Suprapubic skin (tissue), 4 donors: ENCODE data around the gene NBAS.

Experiments used
- CTCF ChIP-seq, 2 donors: fragments of 200-600 bp in 1 of 2; fragments of 450-650 bp in 1 of 2; sonication (generic) in 1 of 2; IDR thresholded peaks; one replicate each; pipeline ENCODE4 v1.5.1; 2016 to 2019; ENCODE audit warnings: antibody characterized with exemption in 2 of 2, mild to moderate bottlenecking in 1 of 2, moderate library complexity in 1 of 2
- POLR2A ChIP-seq, 2 donors: fragments of 450-650 bp; IDR thresholded peaks; one replicate each; pipeline ENCODE4 v1.6.1; 2017; ENCODE audit warnings: antibody characterized with exemption in 2 of 2, mild to moderate bottlenecking in 2 of 2, moderate library complexity in 2 of 2
- POLR2AphosphoS5 ChIP-seq, 3 donors: sonication (generic); formaldehyde crosslinking; IDR thresholded peaks; one replicate each; pipeline ENCODE4 v1.6.1; 2017; ENCODE audit warnings: antibody characterized with exemption in 3 of 3

DNA sequence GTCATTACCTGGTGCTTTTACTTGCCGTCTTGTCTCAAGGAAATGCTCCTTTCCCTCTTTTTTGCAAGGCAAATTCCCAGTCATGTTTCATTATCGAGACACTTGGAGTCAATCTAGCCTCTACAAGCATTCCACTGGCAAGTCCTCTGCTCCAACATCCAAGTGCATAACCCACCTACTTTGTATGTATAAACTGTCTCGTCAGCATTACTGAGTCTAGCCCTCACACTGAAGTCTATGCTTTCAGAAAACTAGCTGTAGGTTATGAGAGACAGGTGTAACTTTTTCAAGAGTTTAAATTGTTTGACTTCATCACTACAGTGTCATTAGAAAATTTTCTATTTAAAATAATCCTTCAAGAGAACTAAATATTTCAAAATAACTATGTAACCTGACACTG lies 319.2 kb downstream of the NBAS start:
- TF ChIP-seq CTCF (IDR thresholded peaks at IDR 0.05) (no peak), POLR2AphosphoS5 (IDR thresholded peaks at IDR 0.05) (no peak), POLR2A (IDR thresholded peaks at IDR 0.05) (no peak)
